MCF 10A (cell line): ENCODE measurements around the gene ATG7. TPM values are rescaled to one million over a fixed set of nuclear protein-coding genes. Genes with fewer than 3 reads are reported as not detected.

ENCODE experiments used
- BruUV-seq: library from RNA; stranded (reverse); fragments of 400-500 nt; replicated peaks from 2 replicates; lab custom pipeline; 2021; lab: Mats Ljungman, UMichigan
- CTCF ChIA-PET: fragments of 300-600 bp; sonication (Branson Sonifier 250); formaldehyde crosslinking; extraction: SDS; loops from one replicate; lab custom pipeline; 2021; ENCODE audit warnings: antibody characterized with exemption, inconsistent platforms; lab: Yijun Ruan, JAX
- POLR2A ChIA-PET: fragments of 300-600, 350-650 bp; sonication (Branson Sonifier 250); formaldehyde crosslinking; extraction: SDS; loops from one replicate; lab custom pipeline; 2020; ENCODE audit warnings: antibody characterized with exemption, inconsistent platforms; lab: Yijun Ruan, JAX
- DNase-seq: peaks from one replicate; pipeline ENCODE4 v3.0.0-alpha.2; 2018; ENCODE audit not compliant: unreplicated experiment
- H3K27ac Mint-ChIP-seq: one replicate; pipeline ENCODE4 v1.8.0; 2022; ENCODE audit warnings: mild to moderate bottlenecking, low read depth, mixed read lengths; ENCODE audit not compliant: unreplicated experiment
- H3K27me3 Mint-ChIP-seq: one replicate; pipeline ENCODE4 v1.8.0; 2022; ENCODE audit warnings: mixed read lengths; ENCODE audit not compliant: insufficient read depth, unreplicated experiment
- H3K36me3 Mint-ChIP-seq: one replicate; pipeline ENCODE4 v1.8.0; 2022; ENCODE audit warnings: mild to moderate bottlenecking, moderate library complexity, mixed read lengths; ENCODE audit not compliant: insufficient read depth, unreplicated experiment
- H3K4me1 Mint-ChIP-seq: one replicate; pipeline ENCODE4 v1.8.0; 2022; ENCODE audit warnings: mixed read lengths; ENCODE audit not compliant: insufficient read depth, unreplicated experiment
- H3K4me3 Mint-ChIP-seq: one replicate; pipeline ENCODE4 v1.8.0; 2022; ENCODE audit warnings: mild to moderate bottlenecking, moderate library complexity, mixed read lengths; ENCODE audit not compliant: unreplicated experiment
- H3K9me3 Mint-ChIP-seq: one replicate; pipeline ENCODE4 v1.8.0; 2022; ENCODE audit warnings: mixed read lengths; ENCODE audit not compliant: unreplicated experiment
- CTCF ChIP-seq: fragments of 200-600 bp; IDR thresholded peaks from one replicate; pipeline ENCODE4 v1.8.0; 2022; ENCODE audit warnings: antibody characterized with exemption, mild to moderate bottlenecking; ENCODE audit not compliant: unreplicated experiment
- intact Hi-C: fragments of 100-400 bp; cut with micrococcal nuclease; formaldehyde crosslinking; loops from 2 replicates; pipeline ENCODE4 v1.14.1; 2022
- total RNA-seq: library from RNA; stranded (reverse); gene quantifications from 2 replicates; pipeline ENCODE4 v1.2.3, GENCODE V29; 2022

The ATG7 gene
- total RNA-seq, 1 experiment from 2014 or later: 54.0 TPM

- H3K4me3 Mint-ChIP-seq: no peak overlapping the region
- peaks cover 37% of the 10 kb centered on the region for H3K36me3 Mint-ChIP-seq
- intact Hi-C loops: no loop called here
- POLR2A ChIA-PET: no interaction called here
- H3K27ac Mint-ChIP-seq: no peak overlapping the region
- CTCF ChIA-PET: interaction anchor here (0.6 kb wide), 1 partner anchor 44 kb away, joined by 3 read pairs; no protein-coding TSS in a partner anchor
- H3K27me3 Mint-ChIP-seq: no peaks in the 10 kb centered on the region
- no peaks in the 10 kb centered on the region for H3K9me3 Mint-ChIP-seq
- no peak for TF ChIP-seq CTCF
- no peak for DNase-seq
- no TSS peak for BruUV-seq
- peaks cover 51% of the 10 kb centered on the region for H3K4me1 Mint-ChIP-seq
These were observed 332.1 kb downstream of the ATG7 start for GRCh38 chr3:11604139-11604892.

DNA sequence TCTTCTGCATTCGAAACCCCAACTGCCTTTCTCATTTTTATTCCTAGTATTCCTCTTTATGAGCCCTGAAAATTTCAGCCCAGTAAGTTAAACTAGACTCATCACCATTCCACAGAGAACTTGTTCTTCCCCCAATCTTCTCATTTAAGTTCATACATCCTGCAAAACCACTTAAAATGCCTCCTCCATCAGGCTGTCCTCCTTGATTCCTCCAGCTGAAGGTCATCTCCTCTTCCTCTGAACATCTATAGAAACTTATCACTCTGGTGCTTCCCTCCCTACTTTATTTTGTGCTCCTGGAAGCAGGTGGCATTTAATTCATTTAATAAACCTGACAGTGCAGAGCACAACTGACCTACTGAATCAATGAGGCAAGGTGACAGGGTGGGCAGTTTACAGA is 333.2 kb downstream of the ATG7 start:
- Mint-ChIP-seq H3K9me3 (no peaks in the 10 kb centered on the region), H3K4me3 (no peak overlapping the region), H3K27me3 (no peaks in the 10 kb centered on the region), H3K27ac (no peak overlapping the region), H3K4me1 (peaks cover 52% of the 10 kb centered on the region), H3K36me3 (peaks cover 44% of the 10 kb centered on the region)
- no TSS peak for BruUV-seq
- no peak for DNase-seq
- TF ChIP-seq CTCF: no peak
- intact Hi-C loops: no loop called here
- POLR2A ChIA-PET: interaction anchor here (1.2 kb wide), 1 partner anchor 30 kb away, joined by 3 read pairs; no protein-coding TSS in a partner anchor
- CTCF ChIA-PET: interaction anchor here (0.7 to 1.6 kb wide), 2 partner anchors 12 to 36 kb away, joined by 4 to 5 read pairs; no protein-coding TSS in a partner anchor

GRCh38 chr3:11606090-11606784 is 334.0 kb downstream of the ATG7 start:
- Mint-ChIP-seq H3K36me3 (peaks cover 41% of the 10 kb centered on the region), H3K9me3 (no peaks in the 10 kb centered on the region), H3K4me3 (no peak overlapping the region), H3K27ac (no peak overlapping the region), H3K27me3 (no peaks in the 10 kb centered on the region), H3K4me1 (peaks cover 45% of the 10 kb centered on the region)
- POLR2A ChIA-PET: interaction anchor here (0.5 to 1.2 kb wide), 4 partner anchors 23 to 227 kb away, joined by 3 read pairs; no protein-coding TSS in a partner anchor
- no peak for TF ChIP-seq CTCF
- no peak for DNase-seq
- no TSS peak for BruUV-seq
- CTCF ChIA-PET: interaction anchor here (0.5 to 2.5 kb wide), 5 partner anchors 17 to 1940 kb away, joined by 3 to 9 read pairs (median 4); no protein-coding TSS in a partner anchor
- intact Hi-C loops: no loop called here
